LNCAP (cell line): Measurements from ENCODE around the gene TARP.

Experiments used
- TF ChIP-seq, protein P1 (sequence below): fragments of 450-650 bp; IDR thresholded peaks from 2 replicates; pipeline ENCODE4 v1.5.1; 2017; ENCODE audit warnings: mild to moderate bottlenecking

TARP gene

DNA sequence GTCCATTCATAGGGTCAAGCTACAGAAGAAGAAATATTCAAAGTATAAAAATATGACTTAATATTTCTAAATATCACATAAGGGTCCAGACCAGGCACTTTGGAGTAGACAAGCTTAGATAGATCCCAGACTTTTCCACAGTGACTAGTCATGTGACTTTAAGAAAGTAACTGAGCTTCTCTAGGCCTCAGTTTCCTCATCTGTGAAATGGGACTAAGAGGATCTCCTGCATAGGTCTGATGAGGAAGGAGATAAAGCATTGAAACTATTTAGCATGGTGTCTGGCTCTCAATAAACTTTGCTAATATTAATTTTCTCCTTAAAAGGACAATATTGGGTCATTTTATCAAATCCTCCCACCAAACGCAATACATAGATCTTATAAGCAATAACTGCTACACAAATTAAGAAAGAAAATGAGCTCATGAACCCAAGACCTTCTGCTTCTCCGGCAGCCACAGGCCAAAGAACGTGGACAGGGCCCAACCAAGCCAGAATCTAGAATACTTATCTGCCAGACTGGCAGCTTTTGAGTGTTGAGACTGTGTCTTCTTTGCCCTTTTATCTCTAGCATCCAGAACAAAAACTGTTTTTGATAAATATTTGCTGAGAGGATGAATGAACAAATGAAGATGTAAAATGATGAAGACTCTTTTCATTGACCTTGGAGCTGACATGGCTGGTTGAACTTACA, 1.6 kb upstream of the TARP start:
- TF ChIP-seq, protein P1, sequence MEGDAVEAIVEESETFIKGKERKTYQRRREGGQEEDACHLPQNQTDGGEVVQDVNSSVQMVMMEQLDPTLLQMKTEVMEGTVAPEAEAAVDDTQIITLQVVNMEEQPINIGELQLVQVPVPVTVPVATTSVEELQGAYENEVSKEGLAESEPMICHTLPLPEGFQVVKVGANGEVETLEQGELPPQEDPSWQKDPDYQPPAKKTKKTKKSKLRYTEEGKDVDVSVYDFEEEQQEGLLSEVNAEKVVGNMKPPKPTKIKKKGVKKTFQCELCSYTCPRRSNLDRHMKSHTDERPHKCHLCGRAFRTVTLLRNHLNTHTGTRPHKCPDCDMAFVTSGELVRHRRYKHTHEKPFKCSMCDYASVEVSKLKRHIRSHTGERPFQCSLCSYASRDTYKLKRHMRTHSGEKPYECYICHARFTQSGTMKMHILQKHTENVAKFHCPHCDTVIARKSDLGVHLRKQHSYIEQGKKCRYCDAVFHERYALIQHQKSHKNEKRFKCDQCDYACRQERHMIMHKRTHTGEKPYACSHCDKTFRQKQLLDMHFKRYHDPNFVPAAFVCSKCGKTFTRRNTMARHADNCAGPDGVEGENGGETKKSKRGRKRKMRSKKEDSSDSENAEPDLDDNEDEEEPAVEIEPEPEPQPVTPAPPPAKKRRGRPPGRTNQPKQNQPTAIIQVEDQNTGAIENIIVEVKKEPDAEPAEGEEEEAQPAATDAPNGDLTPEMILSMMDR: no peak

DNA sequence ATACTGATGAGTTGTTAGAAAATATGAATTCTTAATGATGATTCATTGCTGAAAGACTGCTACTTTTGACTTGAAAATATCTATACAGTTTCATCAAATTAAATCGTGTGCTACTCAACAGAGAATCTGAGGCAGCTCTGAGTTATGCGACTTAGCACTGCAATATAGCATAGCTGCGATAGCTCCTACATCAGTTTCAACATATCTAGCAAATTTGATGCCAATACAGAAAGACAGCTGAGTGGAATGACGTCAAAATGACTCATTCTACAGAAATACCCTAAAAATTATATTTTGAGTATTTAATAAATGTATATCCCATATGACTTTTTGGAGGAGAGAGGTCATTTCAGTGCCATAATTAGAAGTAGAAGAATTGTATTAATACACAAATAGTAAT, 1.1 kb upstream of the TARP start:
- TF ChIP-seq, protein P1: no peak

DNA sequence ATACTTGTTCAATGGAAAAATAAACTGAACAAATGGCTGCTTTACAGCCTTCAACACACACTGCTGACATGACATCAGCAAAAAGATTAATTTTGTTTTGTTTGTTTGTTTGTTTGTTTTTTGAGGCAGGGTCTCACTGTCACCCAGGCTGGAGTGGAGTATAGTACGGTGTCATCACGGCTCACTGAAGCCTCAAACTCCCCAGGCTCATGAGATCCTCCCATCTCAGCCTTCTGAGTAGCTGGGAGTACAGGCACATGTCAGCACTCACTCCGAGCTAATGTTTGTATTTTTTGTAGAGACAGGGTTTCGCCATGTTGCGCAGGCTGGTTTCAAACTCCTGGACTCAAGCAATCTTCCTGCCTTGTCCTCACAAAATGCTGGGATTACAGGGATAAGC, 10.9 kb downstream of the TARP start:
- TF ChIP-seq, protein P1: no peak

GRCh38 chr7:38257350-38257677, 16.1 kb downstream of the TARP start:
- TF ChIP-seq, protein P1: no peak

GRCh38 chr7:38248069-38248567, 25.3 kb downstream of the TARP start:
- TF ChIP-seq, protein P1: no peak

- TF ChIP-seq, protein P1: no peak
These were observed 27.9 kb downstream of the TARP start for GRCh38 chr7:38245409-38245977.

- TF ChIP-seq, protein P1: no peak
These were observed 28.9 kb downstream of the TARP start for GRCh38 chr7:38244516-38244915.
